BLaER1 (cell line): Measurements from ENCODE around the gene MRPL21.

Source experiments
- H3K27ac ChIP-seq: shearing (Covaris generic); formaldehyde crosslinking; 2 replicates; pipeline ENCODE4 v1.8.1; 2022
- H3K27me3 ChIP-seq: shearing (Covaris generic); formaldehyde crosslinking; 2 replicates; pipeline ENCODE4 v1.8.1; 2022
- H3K36me3 ChIP-seq: shearing (Covaris generic); formaldehyde crosslinking; 2 replicates; pipeline ENCODE4 v1.8.1; 2022
- H3K4me1 ChIP-seq: shearing (Covaris generic); formaldehyde crosslinking; 2 replicates; pipeline ENCODE4 v1.8.1; 2022
- H3K4me2 ChIP-seq: shearing (Covaris generic); formaldehyde crosslinking; 2 replicates; pipeline ENCODE4 v1.8.1; 2022
- H3K4me3 ChIP-seq: shearing (Covaris generic); formaldehyde crosslinking; 2 replicates; pipeline ENCODE4 v1.8.1; 2022
- H3K9ac ChIP-seq: shearing (Covaris generic); formaldehyde crosslinking; 2 replicates; pipeline ENCODE4 v1.8.1; 2022
- H3K9me3 ChIP-seq: shearing (Covaris generic); formaldehyde crosslinking; 2 replicates; pipeline ENCODE4 v1.8.1; 2022
- H4K20me1 ChIP-seq: shearing (Covaris generic); formaldehyde crosslinking; 2 replicates; pipeline ENCODE4 v1.8.1; 2022
- Cebpa-rat ChIP-seq: shearing (Covaris generic); IDR thresholded peaks from 2 replicates; pipeline ENCODE4 v1.8.1; 2022

The MRPL21 gene

DNA sequence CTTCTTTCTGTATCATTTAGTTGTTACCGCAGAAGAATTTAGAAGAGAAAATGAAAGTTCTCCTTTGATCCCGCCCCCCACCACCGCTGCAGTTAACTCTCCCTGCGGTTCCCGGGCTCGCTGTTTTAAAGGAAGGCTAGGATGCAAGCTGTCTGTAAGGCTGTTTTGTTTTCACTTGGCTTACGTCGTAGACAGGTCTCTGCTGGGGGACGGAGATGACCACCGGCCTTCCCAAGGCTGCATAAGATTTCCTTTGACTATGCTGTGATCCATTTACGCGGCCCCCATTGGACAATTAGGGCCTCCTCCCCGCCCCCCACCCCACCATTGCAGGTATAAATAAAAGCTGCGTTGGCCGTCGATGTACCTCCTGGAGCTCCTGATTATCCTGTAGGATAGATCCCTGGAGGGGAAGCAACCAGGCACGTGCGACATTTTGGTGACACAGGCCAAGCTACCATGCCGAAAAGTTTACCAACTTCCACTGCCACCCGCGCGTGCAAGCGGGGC is 60.5 kb downstream of the MRPL21 start:
- Histone ChIP-seq H4K20me1 (no peaks in the 10 kb centered on the region; the same call in 1 of the 2 replicates), H3K9me3 (no peaks in the 10 kb centered on the region), H3K27me3 (no peaks in the 10 kb centered on the region), H3K36me3 (no peaks in the 10 kb centered on the region), H3K4me3 (peak overlapping the region; percentile 93), H3K9ac (peak overlapping the region; percentile 91), H3K4me1 (peaks cover 59% of the 10 kb centered on the region), H3K4me2 (peak overlapping the region; percentile 98), H3K27ac (peak overlapping the region; percentile 96)
- TF ChIP-seq Cebpa-rat, result no peak

DNA sequence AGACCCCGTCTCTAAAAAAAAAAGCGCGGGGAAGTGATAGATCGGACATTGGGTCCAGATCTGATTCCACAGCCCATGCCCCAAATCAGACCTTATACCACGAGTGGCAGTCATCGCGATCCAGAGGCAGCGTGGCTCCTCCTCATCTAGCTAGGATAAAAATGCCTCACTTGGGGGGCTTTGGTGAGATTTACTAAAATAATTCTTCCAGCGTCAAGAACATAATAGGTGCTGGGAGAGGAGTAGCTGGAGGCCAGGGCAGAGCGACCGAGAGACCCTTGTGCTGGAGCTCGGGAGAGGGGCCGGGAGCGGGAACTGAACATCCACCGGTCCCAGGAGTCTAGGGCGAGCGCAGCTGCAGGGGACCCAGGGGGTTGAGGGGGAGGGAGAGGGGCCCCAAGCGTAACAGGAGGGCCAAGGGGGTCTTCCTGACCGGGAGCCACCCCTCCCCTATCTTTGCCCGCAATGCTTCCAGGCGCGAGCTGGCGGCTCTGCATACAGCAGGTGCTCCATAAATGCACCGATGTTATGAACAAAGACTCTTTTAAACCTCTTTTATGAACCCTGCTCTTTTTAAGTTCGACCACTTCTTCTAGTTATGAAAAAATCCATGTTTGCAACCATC is 61.1 kb downstream of the MRPL21 start:
- Histone ChIP-seq H3K27me3 (no peaks in the 10 kb centered on the region), H3K4me3 (peak overlapping the region; percentile 93), H4K20me1 (peaks cover 3% of the 10 kb centered on the region; the same call in 1 of the 2 replicates), H3K9me3 (no peaks in the 10 kb centered on the region), H3K4me1 (peaks cover 64% of the 10 kb centered on the region), H3K36me3 (0 out of 2 replicates have a peak, but pooled peaks cover under 1% of the 10 kb centered on the region), H3K9ac (peak overlapping the region; percentile 91), H3K4me2 (peak overlapping the region; percentile 98), H3K27ac (peak overlapping the region; percentile 96)
- no peak for TF ChIP-seq Cebpa-rat

DNA sequence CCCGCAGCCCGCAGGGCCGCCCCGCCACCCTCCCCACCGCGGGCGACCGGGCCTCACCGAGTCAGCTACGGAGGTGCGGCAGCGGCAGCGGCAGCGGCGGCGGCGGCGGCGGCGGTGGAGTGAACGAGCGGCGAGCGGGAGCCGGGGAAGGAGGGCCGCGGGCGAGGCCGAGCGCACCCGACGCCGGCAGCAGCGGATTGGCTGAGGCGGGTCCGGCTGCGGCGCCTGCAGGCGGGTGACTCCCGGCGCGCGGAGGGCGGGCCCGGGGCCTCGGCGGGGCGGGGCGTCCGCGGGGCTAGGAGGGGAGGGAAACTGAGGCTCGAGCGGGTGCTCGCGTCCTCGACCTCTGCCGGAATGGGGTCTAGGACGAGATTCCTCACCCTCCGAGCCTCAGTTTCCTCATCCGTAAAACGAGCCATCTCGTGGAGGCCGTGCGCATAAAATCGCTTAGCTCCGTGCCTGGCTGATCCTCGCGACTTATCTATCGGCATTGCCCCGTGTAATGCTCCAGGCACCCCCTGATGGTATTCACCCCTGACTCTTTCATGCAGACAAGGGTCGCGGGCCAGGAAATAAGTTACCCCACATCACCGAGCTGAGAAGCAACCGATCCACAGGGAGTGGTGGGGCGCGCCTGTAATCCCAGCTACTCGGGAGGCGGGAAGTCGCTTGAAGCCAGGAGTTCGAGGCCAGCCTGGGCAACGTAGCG is 61.8 kb downstream of the MRPL21 start, which contains the start of gene CPT1A:
CPT1A (minus strand) TSS at position 199 of the 709 bp plus-strand sequence. CDS start 26,442 bp downstream, outside the sequence.
- peak within 1 kb of the TSS; percentile 91 for H3K9ac ChIP-seq

More for the DNA sequence above, 61.8 kb downstream of the MRPL21 start, which contains the start of gene CPT1A:
- Histone ChIP-seq H3K4me3 (peak within 1 kb of the TSS; percentile 93), H3K4me1 (peaks cover 71% of the 10 kb centered on the region), H4K20me1 (peaks cover 8% of the 10 kb centered on the region; the same call in 1 of the 2 replicates), H3K9me3 (no peaks in the 10 kb centered on the region), H3K27me3 (no peaks in the 10 kb centered on the region), H3K27ac (peak within 1 kb of the TSS; percentile 96), H3K36me3 (0 out of 2 replicates have a peak, but pooled peaks cover 6% of the 10 kb centered on the region), H3K4me2 (peak within 1 kb of the TSS; percentile 98)
- TF ChIP-seq Cebpa-rat, result no peak
